Measurements from ENCODE around the gene MORN5. TPM values are rescaled to one million over a fixed set of nuclear protein-coding genes. Genes with fewer than 3 reads are reported as not detected.

The MORN5 gene
- total RNA-seq, 1 donor from 2014 or later: not detected

- no peak for DNase-seq (ENCODE audit: low read depth, low spot score)
- H3K27me3 Mint-ChIP-seq (ENCODE audit: low read depth): peaks cover 49% of the 10 kb centered on the region
- H3K27ac Mint-ChIP-seq (ENCODE audit: unreplicated experiment): no peak overlapping the region
Measured at GRCh38 chr9:122204491-122204890, 44.8 kb downstream of the MORN5 start.

GRCh38 chr9:122205176-122205575, 45.5 kb downstream of the MORN5 start:
- DNase-seq (ENCODE audit: low read depth, low spot score): no peak
- Mint-ChIP-seq H3K4me1 (peaks cover 11% of the 10 kb centered on the region), H3K4me3 (no peak overlapping the region), H3K36me3 (ENCODE audit: low read depth) (no peaks in the 10 kb centered on the region), H3K9me3 (no peaks in the 10 kb centered on the region), H3K27me3 (ENCODE audit: low read depth) (peaks cover 52% of the 10 kb centered on the region), H3K27ac (ENCODE audit: unreplicated experiment) (no peak overlapping the region)
- TF ChIP-seq, protein P1, sequence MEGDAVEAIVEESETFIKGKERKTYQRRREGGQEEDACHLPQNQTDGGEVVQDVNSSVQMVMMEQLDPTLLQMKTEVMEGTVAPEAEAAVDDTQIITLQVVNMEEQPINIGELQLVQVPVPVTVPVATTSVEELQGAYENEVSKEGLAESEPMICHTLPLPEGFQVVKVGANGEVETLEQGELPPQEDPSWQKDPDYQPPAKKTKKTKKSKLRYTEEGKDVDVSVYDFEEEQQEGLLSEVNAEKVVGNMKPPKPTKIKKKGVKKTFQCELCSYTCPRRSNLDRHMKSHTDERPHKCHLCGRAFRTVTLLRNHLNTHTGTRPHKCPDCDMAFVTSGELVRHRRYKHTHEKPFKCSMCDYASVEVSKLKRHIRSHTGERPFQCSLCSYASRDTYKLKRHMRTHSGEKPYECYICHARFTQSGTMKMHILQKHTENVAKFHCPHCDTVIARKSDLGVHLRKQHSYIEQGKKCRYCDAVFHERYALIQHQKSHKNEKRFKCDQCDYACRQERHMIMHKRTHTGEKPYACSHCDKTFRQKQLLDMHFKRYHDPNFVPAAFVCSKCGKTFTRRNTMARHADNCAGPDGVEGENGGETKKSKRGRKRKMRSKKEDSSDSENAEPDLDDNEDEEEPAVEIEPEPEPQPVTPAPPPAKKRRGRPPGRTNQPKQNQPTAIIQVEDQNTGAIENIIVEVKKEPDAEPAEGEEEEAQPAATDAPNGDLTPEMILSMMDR (conservative IDR thresholded peaks at IDR 0.05): no peak

More at GRCh38 chr9:122204491-122204890, 44.8 kb downstream of the MORN5 start:
- Mint-ChIP-seq H3K4me3 (no peak overlapping the region), H3K4me1 (peaks cover 11% of the 10 kb centered on the region), H3K9me3 (no peaks in the 10 kb centered on the region), H3K36me3 (ENCODE audit: low read depth) (no peaks in the 10 kb centered on the region)
- TF ChIP-seq, protein P1 (conservative IDR thresholded peaks at IDR 0.05): no peak

DNA sequence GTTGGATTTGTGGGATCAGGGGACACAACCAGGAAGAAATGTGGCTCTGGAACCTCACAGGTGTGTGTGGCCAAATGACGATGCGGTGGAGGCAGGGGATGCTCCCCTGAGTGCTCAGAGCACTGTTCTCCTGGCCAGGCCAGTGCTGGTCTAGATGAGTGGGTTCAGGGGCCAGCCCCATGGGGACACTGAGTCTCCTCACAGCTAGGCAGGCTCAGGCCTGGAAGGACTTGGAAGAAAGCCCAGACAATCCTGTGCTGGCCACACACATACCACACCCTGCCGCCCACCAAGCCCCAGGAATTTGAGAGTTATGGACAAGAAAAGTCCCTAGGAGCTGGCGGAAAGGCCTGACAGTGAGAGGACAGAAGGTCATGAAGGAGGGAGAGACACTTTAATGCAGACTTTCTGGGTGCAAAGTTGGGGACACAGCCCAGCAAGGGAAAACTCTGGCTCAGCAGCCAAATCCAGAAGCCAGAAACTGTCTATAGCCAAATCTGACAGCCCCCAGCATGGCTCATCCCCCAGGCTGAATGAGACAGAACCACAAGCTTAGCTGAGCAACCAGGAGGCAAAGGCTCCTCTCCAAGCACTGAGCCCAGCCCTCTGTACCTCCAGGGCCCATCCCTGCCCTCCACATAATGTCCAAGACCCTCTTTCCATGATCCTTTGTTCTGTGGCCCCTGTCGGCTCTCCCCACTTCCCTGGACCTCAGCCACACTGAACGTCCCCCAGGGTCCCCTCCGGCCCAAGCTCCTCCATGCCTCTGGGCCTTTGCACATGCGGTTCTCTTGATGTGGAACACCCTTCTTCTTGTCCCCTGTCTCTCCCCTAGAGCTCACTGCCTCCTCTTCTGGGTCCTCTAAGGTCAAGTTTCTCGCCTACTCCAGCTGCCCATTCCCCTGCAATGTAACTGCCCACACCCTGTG, 46.7 kb downstream of the MORN5 start:
- H3K27ac Mint-ChIP-seq (ENCODE audit: unreplicated experiment): no peak overlapping the region
- peaks cover 11% of the 10 kb centered on the region for H3K4me1 Mint-ChIP-seq
- H3K36me3 Mint-ChIP-seq (ENCODE audit: low read depth): no peaks in the 10 kb centered on the region
- peaks cover 61% of the 10 kb centered on the region for H3K27me3 Mint-ChIP-seq (ENCODE audit: low read depth)
- no peak overlapping the region for H3K4me3 Mint-ChIP-seq
- no peaks in the 10 kb centered on the region for H3K9me3 Mint-ChIP-seq
- TF ChIP-seq, protein P1 (conservative IDR thresholded peaks at IDR 0.05): no peak
- no peak for DNase-seq (ENCODE audit: low read depth, low spot score)

DNA sequence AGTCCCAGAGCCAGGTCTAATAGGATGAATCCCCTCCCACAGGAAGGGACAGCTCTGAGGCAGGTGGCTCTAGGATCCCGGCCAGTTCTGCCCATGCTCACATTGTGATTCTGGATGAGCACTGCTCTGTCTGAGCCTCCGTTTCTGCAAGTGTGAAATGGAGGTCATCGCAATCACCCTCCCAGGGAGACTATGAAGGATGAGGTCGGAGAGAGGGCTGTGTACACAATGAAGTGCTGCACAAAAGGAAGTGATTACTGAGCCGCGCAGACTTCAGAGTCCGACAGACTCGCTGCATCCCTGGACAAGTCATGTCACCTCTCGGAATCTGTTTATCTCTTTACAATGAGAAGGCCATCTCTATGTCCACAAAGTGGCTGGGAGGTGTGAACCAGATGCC, 47.4 kb downstream of the MORN5 start:
- H3K4me3 Mint-ChIP-seq: no peak overlapping the region
- no peak overlapping the region for H3K27ac Mint-ChIP-seq (ENCODE audit: unreplicated experiment)
- H3K36me3 Mint-ChIP-seq (ENCODE audit: low read depth): no peaks in the 10 kb centered on the region
- TF ChIP-seq, protein P1 (conservative IDR thresholded peaks at IDR 0.05): no peak
- H3K27me3 Mint-ChIP-seq (ENCODE audit: low read depth): peaks cover 68% of the 10 kb centered on the region
- H3K9me3 Mint-ChIP-seq: no peaks in the 10 kb centered on the region
- no peak for DNase-seq (ENCODE audit: low read depth, low spot score)
- peaks cover 11% of the 10 kb centered on the region for H3K4me1 Mint-ChIP-seq

DNA sequence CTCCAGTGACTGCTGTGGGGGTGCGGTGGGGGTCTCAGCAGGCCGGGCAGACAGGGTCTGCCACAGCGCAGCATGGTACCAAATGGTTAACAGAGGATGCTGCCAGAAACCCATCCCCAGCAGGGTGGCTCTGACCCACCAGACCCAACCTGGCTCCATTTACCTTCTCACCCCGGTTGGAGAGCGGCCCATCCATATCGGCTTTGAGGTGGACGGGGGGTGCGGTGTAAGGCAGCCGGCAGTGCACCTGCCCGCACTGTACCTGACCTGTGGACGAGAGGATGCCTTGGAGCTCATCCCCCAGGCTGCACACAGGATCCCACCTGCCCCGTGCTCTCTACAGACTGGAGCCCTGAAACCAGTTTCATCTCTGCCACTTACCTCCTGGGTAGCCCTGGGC, 49.7 kb downstream of the MORN5 start:
- TF ChIP-seq, protein P1 (conservative IDR thresholded peaks at IDR 0.05): no peak
- Mint-ChIP-seq H3K9me3 (no peaks in the 10 kb centered on the region), H3K27ac (ENCODE audit: unreplicated experiment) (no peak overlapping the region), H3K36me3 (ENCODE audit: low read depth) (no peaks in the 10 kb centered on the region), H3K4me1 (peaks cover 4% of the 10 kb centered on the region), H3K4me3 (no peak overlapping the region), H3K27me3 (ENCODE audit: low read depth) (peaks cover 81% of the 10 kb centered on the region)
- DNase-seq (ENCODE audit: low read depth, low spot score): no peak
